GM19372 (cell line): Measurements from ENCODE around the gene OGFOD3.
A peak's percentile ranks its signal among the peaks of the same experiment; 100 is the strongest.
"Not testable (repeated sequence)": the region's sequence is repeated elsewhere in the genome, so short reads cannot be mapped to it uniquely, and the experiment has no call there.

Source experiments
- ATAC-seq: cut with Tn5 transposase; IDR thresholded peaks from one replicate; pipeline ENCODE4 v1.9.1; 2021; ENCODE audit warnings: mild to moderate bottlenecking, low read depth, moderate library complexity; ENCODE audit not compliant: unreplicated experiment

OGFOD3 gene, protein sequence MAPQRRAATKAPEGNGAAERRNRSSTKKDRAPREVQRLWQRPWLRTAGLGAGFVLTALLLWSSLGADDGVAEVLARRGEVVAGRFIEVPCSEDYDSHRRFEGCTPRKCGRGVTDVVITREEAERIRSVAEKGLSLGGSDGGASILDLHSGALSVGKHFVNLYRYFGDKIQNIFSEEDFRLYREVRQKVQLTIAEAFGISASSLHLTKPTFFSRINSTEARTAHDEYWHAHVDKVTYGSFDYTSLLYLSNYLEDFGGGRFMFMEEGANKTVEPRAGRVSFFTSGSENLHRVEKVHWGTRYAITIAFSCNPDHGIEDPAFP

GRCh38 chr17:82418001-82418986 is at the start of gene OGFOD3, which contains the start of gene HEXD:
Gene OGFOD3 (minus strand): TSS chr17:82418586. CDS start chr17:82418485, 101 bp downstream.
Gene HEXD (plus strand): TSS chr17:82418347. CDS start chr17:82419800, 1,453 bp downstream.
- ATAC-seq = peak; percentile 90

- ATAC-seq = no peak
Observed at GRCh38 chr17:82465023-82465603, 46.7 kb upstream of the OGFOD3 start.

DNA sequence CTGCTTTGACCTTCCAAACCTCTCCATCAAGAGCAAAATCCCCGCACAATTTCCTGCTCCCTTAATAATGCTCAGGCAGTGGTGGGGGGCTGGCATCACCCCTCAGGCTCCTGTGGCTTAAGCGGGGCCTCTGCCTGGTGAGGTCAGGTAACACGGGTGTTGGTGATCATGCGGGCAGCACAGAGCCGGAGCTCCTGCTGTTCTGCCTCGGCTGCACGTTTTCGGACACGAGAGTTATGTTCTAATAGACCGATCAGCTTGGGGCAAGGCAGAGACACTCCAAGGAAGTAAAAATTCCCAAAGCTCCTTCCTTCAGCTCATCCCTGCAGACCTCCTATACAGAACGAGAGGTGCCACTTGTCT is 46.2 kb upstream of the OGFOD3 start:
- no peak for ATAC-seq

DNA sequence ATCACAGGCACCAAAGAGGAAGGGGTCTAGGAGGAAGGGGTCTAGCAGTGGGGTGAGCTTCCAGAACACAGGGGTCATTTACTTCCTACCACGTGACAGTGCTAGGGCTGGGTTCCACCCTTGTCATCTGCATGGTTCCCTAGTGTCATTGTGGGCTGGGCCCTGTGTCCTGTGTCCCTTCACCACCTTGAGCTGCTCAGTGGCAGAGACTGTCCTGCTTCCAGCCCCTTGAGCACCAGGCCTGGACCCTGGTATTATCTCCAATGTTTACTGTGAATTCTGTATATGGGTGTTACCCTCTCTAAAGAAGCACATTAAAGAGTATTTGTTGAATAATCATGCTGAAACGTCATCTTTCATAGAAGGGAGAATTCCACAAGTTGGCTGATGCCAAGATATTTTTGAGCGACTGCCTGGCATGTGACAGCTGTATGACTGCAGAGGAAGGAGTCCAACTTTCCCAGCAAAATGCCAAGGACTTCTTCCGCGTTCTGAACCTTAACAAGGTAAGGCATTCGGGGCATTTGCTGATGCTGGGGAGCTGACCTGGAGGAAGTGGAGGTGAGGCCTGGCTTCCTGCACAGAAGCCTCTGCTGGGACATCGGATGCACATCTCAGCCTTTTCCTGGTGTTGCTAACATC is 45.7 kb upstream of the OGFOD3 start:
- ATAC-seq = no peak

DNA sequence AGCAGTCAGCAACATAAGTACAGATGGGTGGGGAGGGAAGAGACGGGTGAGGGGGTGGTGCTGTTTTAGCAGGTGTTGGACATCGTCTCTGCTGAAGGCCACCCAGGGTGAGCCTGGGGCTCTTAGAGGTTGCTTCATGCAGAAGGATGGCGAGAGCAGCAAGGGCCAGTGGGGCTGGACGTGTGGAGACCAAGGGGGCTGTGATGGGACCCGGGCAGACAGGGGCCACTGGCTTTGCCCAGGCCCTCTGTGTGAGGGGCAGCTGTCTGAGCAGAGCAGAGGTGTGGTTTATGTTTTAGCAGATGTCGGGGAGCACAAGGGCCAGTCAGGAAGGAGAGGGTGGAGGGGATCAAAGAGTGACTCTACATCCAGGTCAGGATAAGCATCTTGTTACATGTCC is 45.0 kb upstream of the OGFOD3 start:
- no peak for ATAC-seq

- ATAC-seq = no peak
Observed at GRCh38 chr17:82461827-82462524, 43.6 kb upstream of the OGFOD3 start.

DNA sequence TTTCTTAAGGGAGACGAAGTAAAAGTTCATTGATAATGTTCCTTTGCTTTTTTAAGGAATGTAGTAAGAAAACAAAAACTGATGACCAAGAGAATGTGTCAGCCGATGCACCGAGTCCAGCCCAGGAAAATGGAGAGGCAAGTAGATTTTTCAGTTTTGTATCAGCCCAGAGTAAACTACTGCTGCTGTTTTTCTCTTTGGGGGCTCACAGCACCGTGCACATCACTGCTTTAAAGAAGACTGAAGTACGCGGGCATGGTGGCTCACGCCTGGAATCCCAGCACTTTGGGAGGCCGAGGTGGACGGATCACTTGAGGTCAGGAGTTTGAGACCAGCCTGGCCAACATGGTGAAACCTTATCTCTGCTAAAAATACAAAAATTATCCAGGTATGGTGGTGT is 41.5 kb upstream of the OGFOD3 start:
- not testable (repeated sequence) for ATAC-seq

GRCh38 chr17:82458885-82459424 is 40.6 kb upstream of the OGFOD3 start:
- no peak for ATAC-seq

DNA sequence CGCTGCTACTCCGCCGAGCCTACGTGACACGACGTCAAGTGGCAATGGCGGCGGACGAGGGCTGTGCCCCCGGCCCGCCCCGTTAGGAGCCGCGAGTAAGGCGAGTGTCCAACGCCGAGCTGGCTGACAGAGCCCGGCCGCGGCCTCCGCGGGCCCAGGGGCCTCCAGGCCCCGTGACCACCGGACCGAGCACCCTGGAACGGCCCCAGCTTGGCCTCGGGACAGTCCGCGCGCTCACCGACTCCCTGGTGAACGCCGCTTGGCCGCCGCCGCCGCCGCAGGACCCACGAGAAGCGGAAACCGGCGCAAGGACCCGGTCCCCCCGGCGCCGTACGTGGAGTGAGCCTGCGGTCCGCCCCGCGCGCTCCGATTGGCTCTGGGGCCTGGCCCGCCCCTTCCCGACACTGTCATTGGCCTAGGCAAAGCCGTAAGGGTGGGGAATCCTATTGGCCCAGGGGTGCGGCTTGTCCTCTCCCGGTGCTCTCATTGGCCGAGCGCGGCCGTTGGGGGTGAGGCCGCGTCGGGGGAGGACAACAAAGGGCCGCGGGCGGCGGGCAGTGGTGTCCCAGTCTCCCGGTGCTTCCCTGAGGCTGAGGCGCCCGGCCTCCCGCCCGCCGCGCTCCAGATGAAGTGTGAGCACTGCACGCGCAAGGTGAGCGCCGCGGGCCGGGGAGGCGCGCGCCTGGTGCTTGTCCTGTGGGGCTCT is 39.9 kb upstream of the OGFOD3 start, which contains the start of gene NARF:
Gene NARF, plus strand, starts transcription at position 563 of the 706 bp plus-strand sequence. Its CDS starts 63 bp downstream, at position 626.
- peak; percentile 89 for ATAC-seq

DNA sequence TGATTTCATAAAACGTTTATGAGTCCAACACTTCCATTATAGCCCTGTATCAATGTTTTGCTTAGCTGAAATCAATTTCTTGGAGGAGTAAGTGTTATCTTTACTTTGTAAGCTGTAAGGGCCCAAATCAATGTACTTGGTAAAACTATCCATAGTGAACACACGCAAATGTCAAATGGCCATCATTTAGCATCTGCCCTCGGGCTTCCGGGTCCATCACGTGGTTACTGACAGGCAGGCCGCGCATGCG is 39.5 kb upstream of the OGFOD3 start:
- ATAC-seq = no peak

DNA sequence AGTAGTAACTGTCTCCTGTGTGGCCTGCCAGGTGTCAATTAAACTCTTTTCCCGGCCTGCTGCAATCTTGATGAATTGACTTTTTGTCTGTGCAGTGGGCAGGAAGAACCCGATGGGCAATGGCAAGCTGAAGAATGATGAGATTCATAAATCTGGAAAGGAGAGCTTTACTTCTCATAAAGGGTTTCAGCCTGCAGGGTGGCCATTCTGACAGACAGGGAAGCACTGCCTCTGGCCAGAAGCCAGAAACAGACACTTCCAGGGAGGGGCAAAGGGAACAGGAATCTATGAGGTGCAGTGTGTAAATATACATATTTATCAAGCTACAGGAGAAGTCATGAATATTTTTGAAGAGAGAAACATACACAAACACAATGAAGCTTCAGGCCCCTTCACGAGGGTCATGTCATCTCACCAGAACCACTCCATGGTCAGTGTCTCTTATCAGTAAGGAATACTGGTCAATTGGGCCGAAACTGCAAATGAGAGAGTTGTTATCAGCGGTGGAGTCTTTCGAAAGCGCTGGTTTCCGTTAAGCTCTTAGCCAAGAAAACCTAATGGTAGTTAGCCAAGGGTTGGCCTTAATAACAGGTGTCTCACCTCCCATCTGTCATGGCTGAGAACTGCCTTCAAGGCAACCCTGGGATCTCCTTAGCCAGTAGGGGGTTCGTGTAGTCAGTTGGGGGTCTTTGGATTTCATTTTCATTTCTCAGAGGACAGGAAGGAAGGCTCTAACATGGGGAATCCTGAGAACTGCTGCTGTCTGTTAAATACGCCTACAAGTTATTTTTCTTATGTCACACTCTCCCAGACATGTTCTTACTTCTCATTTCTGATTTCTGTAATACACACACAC is 38.9 kb upstream of the OGFOD3 start:
- ATAC-seq = no peak

DNA sequence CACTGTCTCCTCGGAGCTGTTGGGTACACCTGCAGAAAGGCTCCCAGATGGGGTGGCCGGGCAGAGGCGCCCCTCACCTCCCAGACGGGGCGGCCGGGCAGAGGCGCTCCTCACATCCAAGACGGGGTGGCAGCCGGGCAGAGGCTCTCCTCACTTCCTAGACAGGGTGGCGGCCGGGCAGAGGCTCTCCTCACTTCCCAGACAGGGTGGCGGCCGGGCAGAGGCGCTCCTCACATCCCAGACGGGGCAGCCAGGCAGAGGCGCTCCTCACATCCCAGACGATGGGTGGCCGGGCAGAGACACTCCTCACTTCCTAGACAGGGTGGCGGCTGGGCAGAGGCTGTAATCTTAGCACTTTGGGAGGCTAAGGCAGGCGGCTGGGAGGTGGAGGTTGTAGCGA is 35.3 kb upstream of the OGFOD3 start:
- ATAC-seq = not testable (repeated sequence)

- not testable (repeated sequence) for ATAC-seq
Observed at GRCh38 chr17:82453151-82453550, 34.8 kb upstream of the OGFOD3 start.

DNA sequence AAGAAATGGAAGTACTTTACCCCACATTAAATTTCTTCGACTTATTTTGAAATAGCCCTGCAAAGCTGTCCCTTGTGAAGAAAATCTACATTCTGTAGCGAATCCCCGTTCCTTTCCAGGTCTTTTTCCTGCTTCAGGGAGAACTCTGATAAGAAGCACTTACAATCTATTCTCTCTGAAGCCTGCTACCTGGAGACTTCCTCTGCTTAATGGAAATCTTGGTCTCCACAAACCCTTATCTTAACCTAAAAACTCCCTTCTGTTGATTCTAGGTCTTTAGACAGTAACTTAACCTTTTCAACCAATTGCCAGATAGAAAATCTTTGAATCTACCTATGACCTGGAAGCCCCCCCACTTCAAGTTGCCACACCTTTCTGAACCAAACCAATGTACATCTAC is 33.8 kb upstream of the OGFOD3 start:
- no peak for ATAC-seq

GRCh38 chr17:82450357-82451106 is 32.1 kb upstream of the OGFOD3 start, which contains the start of gene CYBC1:
Gene CYBC1 (minus strand): TSS chr17:82450752. CDS start chr17:82449254, 1,498 bp downstream.
- peak; percentile 71 for ATAC-seq

DNA sequence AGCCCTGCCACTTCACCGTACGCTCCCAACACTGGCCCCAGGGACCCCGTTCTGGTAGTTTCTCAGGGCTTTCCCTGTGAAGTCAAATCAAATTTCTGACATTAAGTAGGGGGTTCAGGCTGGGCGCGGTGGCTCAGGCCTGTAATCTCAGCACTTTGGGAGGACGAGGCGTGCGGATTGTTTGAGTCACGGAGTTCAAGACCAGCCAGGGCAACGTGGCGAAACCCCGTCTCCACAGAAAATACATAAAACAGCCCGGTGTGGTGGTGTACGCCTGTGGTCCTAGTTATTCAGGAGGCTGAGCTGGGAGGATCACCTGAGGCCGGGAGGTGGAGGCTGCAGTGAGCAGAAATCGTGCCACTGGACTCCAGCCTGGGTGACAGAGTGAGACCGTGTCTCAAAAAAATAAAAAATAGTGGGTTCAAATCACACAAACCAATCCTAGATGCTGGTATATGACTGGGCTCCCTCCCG is 31.5 kb upstream of the OGFOD3 start:
- ATAC-seq = no peak

- ATAC-seq = peak; percentile 50
Observed at GRCh38 chr17:82449131-82449882, 30.9 kb upstream of the OGFOD3 start.
